Smooth muscle cell (in vitro differentiated cells): ENCODE results near the gene RAD51D. TPM values are rescaled to one million over a fixed set of nuclear protein-coding genes. Genes with fewer than 3 reads are reported as not detected.
A peak's percentile ranks its signal among the peaks of the same experiment; 100 is the strongest.
"Not testable (repeated sequence)": the region's sequence is repeated elsewhere in the genome, so short reads cannot be mapped to it uniquely, and the experiment has no call there.

Experiments
- DNase-seq: peaks from one replicate; lab custom pipeline; 2025; ENCODE audit not compliant: unreplicated experiment; lab: John Stamatoyannopoulos, UW
- H2AFZ ChIP-seq: fragments of 200-600 bp; sonication (generic); 2 replicates; pipeline ENCODE4 v1.6.0; 2016; ENCODE audit warnings: antibody characterized with exemption, low read depth, mild to moderate bottlenecking
- H3F3A ChIP-seq: fragments of 200-600 bp; sonication (generic); 2 replicates; pipeline ENCODE4 v1.6.0; 2017; ENCODE audit warnings: antibody characterized with exemption, low read depth
- H3K27ac ChIP-seq: fragments of 200-600 bp; sonication (generic); 2 replicates; pipeline ENCODE4 v1.5.1; 2016; ENCODE audit warnings: low read depth, mild to moderate bottlenecking
- H3K27me3 ChIP-seq: fragments of 200-600 bp; sonication (generic); 2 replicates; pipeline ENCODE4 v1.6.1; 2016; ENCODE audit warnings: low read depth, mild to moderate bottlenecking
- H3K36me3 ChIP-seq: fragments of 200-600 bp; sonication (generic); 2 replicates; pipeline ENCODE4 v1.5.1; 2016; ENCODE audit warnings: low read depth
- H3K4me1 ChIP-seq: fragments of 200-600 bp; sonication (generic); 2 replicates; pipeline ENCODE4 v1.5.1; 2016; ENCODE audit warnings: low read depth
- H3K4me2 ChIP-seq: fragments of 200-600 bp; sonication (generic); 2 replicates; pipeline ENCODE4 v1.6.0; 2016; ENCODE audit warnings: mild to moderate bottlenecking
- H3K4me3 ChIP-seq: fragments of 200-600 bp; sonication (generic); 2 replicates; pipeline ENCODE4 v1.5.1; 2016; ENCODE audit warnings: mild to moderate bottlenecking
- H3K79me2 ChIP-seq: fragments of 200-600 bp; sonication (generic); 2 replicates; pipeline ENCODE4 v1.6.0; 2016; ENCODE audit warnings: low read depth, mild to moderate bottlenecking
- H3K9ac ChIP-seq: fragments of 200-600 bp; sonication (generic); 2 replicates; pipeline ENCODE4 v1.6.0; 2016; ENCODE audit warnings: low read depth
- H3K9me3 ChIP-seq: fragments of 200-600 bp; sonication (generic); replicated peaks from 2 replicates; pipeline ENCODE4 v1.5.1; 2016; ENCODE audit warnings: low read depth
- H4K20me1 ChIP-seq: fragments of 200-600 bp; sonication (generic); 2 replicates; pipeline ENCODE4 v1.6.0; 2016; ENCODE audit warnings: low read depth
- CTCF ChIP-seq: fragments of 200-600 bp; sonication (generic); IDR thresholded peaks from 2 replicates; pipeline ENCODE4 v1.5.1; 2017; ENCODE audit warnings: borderline replicate concordance, mild to moderate bottlenecking, antibody characterized with exemption; ENCODE audit not compliant: insufficient read depth, poor library complexity, severe bottlenecking
- WGBS: methylation state at CpG from one replicate; pipeline ENCODE4 v1.1.7; 2016; ENCODE audit warnings: low lambda C conversion rate; 5-methylcytosine and 5-hydroxymethylcytosine counted together
- polyA plus RNA-seq: library from polyadenylated mRNA; unstranded; fragments of >200 nt; fragmentation: Nextera tagmentation; extraction: Ambion mirVana; gene quantifications from 2 replicates; pipeline ENCODE4 v1.2.1, GENCODE V29; 2016
- small RNA-seq: library from RNA; depleted of rRNA; stranded (forward); fragments of <200 nt; gene quantifications from one replicate; pipeline ENCODE3, GENCODE V24; 2014
- total RNA-seq: library from RNA; depleted of rRNA; stranded (reverse); fragments of >200 nt; gene quantifications from 2 replicates; pipeline ENCODE4 v1.2.3, GENCODE V29; 2014

RAD51D gene
- total and polyA plus RNA-seq, 2 experiments from 2014 or later, result 1.4 to 5.5 TPM

DNA sequence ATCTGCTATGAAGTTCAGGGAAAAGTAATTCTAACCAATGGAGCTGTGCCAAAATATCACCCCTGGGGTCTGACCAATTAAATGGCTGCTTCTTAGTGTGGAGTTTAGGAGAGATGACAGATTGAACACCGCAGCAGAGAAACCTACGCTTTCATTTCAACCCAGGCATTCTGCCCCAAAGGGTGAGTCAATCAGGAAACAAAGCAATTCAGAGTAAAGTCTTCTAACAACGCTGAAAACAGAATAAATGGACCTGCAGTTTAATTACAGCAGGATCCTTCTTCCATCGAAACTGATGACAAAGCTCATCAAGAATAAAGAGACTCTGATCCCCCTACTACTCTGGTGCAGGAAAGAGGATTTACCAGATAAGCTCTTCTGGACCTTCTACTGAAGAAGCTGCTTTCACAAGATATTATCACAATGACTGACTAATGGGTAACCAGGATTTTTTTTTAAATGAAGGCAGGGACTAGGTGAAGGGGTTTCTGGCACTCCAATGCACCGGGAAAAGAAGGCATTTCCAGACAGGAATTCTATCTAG is 72.8 kb downstream of the RAD51D start:
- Histone ChIP-seq H3K9ac (no peak overlapping the region), H3K27me3 (no peaks in the 10 kb centered on the region), H3K4me2 (peak overlapping the region; percentile 19), H2AFZ (no peak overlapping the region), H3K4me1 (peaks cover 24% of the 10 kb centered on the region), H3F3A (no peaks in the 10 kb centered on the region), H3K9me3 (no peaks in the 10 kb centered on the region), H4K20me1 (peaks cover 77% of the 10 kb centered on the region), H3K79me2 (peaks cover 3% of the 10 kb centered on the region), H3K27ac (no peak overlapping the region), H3K36me3 (no peaks in the 10 kb centered on the region), H3K4me3 (no peak overlapping the region)
- DNase-seq, result no peak
- TF ChIP-seq CTCF, result no peak
- 58% methylated on average over 5 of the region's 5 CpGs for WGBS

DNA sequence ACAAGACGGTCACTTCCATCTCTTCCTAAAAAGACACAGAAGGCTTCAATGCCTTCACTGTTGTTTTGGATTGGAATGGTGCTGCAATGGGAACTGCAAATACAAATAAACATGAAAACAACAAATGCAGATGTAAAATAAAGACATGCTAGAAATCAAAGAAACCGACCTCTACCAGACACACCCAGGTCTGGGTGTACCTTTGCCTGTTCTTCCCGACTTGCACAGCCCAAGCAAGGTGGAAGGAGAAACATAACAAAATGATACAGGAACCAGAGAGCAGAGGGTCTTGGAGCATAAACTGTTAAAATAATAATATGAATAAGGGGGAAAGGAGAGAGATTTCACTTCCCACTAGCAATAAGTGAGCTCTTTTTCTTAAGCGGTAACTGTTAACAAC is 73.4 kb downstream of the RAD51D start:
- Histone ChIP-seq H3K27me3 (no peaks in the 10 kb centered on the region), H2AFZ (no peak overlapping the region), H3K4me3 (no peak overlapping the region), H3K27ac (no peak overlapping the region), H3K4me1 (peaks cover 19% of the 10 kb centered on the region), H3F3A (no peaks in the 10 kb centered on the region), H3K4me2 (peak overlapping the region; percentile 19), H3K36me3 (no peaks in the 10 kb centered on the region), H3K9me3 (no peaks in the 10 kb centered on the region), H4K20me1 (peaks cover 71% of the 10 kb centered on the region), H3K9ac (no peak overlapping the region), H3K79me2 (peaks cover 3% of the 10 kb centered on the region)
- 93% methylated on average over 4 of the region's 4 CpGs for WGBS
- no peak for TF ChIP-seq CTCF
- DNase-seq, result no peak

- not testable (repeated sequence) for H3K36me3 ChIP-seq, DNase-seq, H3K4me3 ChIP-seq, H3K79me2 ChIP-seq, H3K9me3 ChIP-seq, H2AFZ ChIP-seq, H3K27me3 ChIP-seq, H3F3A ChIP-seq, H3K4me2 ChIP-seq, H3K27ac ChIP-seq, H3K9ac ChIP-seq
- 97% methylated on average over 13 of the region's 13 CpGs for WGBS
- peaks cover 64% of the 10 kb centered on the region for H4K20me1 ChIP-seq
- H3K4me1 ChIP-seq, result peaks cover 19% of the 10 kb centered on the region
Measured at GRCh38 chr17:35045458-35045979, 74.1 kb downstream of the RAD51D start.

- H3F3A ChIP-seq, result no peaks in the 10 kb centered on the region
- H3K27ac ChIP-seq, result no peak overlapping the region
- H3K9ac ChIP-seq, result no peak overlapping the region
- no peaks in the 10 kb centered on the region for H3K27me3 ChIP-seq
- H3K4me1 ChIP-seq, result peaks cover 19% of the 10 kb centered on the region
- DNase-seq, result no peak
- 95% methylated on average over 8 of the region's 8 CpGs for WGBS
- H3K4me2 ChIP-seq, result no peak overlapping the region
- no peak overlapping the region for H3K4me3 ChIP-seq
- peaks cover 52% of the 10 kb centered on the region for H4K20me1 ChIP-seq
- no peaks in the 10 kb centered on the region for H3K36me3 ChIP-seq
- no peak overlapping the region for H2AFZ ChIP-seq
- H3K79me2 ChIP-seq, result peaks cover 3% of the 10 kb centered on the region
- no peak for TF ChIP-seq CTCF
- no peaks in the 10 kb centered on the region for H3K9me3 ChIP-seq
Measured at GRCh38 chr17:35044181-35044580, 75.5 kb downstream of the RAD51D start.

Small RNA genes within 50 kb of the gene (small RNA-seq; reads per million reads assigned to genes)
- gene AC004223.1, result not detected
- not detected for gene RNU6-840P

Other genes with a start within 250 kb of the RAD51D start
- 1.5 and 1.9 TPM in 2 replicates for gene CCT6B, start 158.4 kb downstream of the RAD51D start, total RNA-seq
- gene CCT6B, start 158.4 kb downstream of the RAD51D start, polyA plus RNA-seq, result 1.6 and 1.8 TPM in 2 replicates
- 10.2 and 12.1 TPM in 2 replicates for gene ZNF830, start 158.3 kb downstream of the RAD51D start, total RNA-seq
- 8.9 and 10.4 TPM in 2 replicates for gene ZNF830, start 158.3 kb downstream of the RAD51D start, polyA plus RNA-seq
- gene LIG3, start 139.3 kb downstream of the RAD51D start, total RNA-seq, result 31.2 and 34.6 TPM in 2 replicates
- gene LIG3, start 139.3 kb downstream of the RAD51D start, polyA plus RNA-seq, result 18.1 and 19.4 TPM in 2 replicates
- 7.1 and 20.0 TPM in 2 replicates for gene RFFL, start 56.2 kb downstream of the RAD51D start, total RNA-seq
- gene RFFL, start 56.2 kb downstream of the RAD51D start, polyA plus RNA-seq, result 5.3 and 7.0 TPM in 2 replicates
- not detected in 2 replicates for gene FNDC8, start 1.8 kb upstream of the RAD51D start, total RNA-seq
- gene FNDC8, start 1.8 kb upstream of the RAD51D start, polyA plus RNA-seq, result not detected in 2 replicates
- gene NLE1, start 22.4 kb upstream of the RAD51D start, total RNA-seq, result 4.6 and 10.3 TPM in 2 replicates
- 4.9 and 5.6 TPM in 2 replicates for gene NLE1, start 22.4 kb upstream of the RAD51D start, polyA plus RNA-seq
- not detected in 2 replicates for gene UNC45B, start 28.0 kb upstream of the RAD51D start, total RNA-seq
- gene UNC45B, start 28.0 kb upstream of the RAD51D start, polyA plus RNA-seq, result 0.02 TPM in 1 of 2 replicates, not detected in the other
- not detected in 2 replicates for gene SLC35G3, start 74.5 kb upstream of the RAD51D start, total RNA-seq
- not detected in 2 replicates for gene SLC35G3, start 74.5 kb upstream of the RAD51D start, polyA plus RNA-seq
- 16.0 and 26.8 TPM in 2 replicates for gene SLFN5, start 123.2 kb upstream of the RAD51D start, total RNA-seq
- gene SLFN5, start 123.2 kb upstream of the RAD51D start, polyA plus RNA-seq, result 8.8 and 9.1 TPM in 2 replicates